Subcutaneous abdominal adipose tissue (tissue), 5 donors: ENCODE data around the gene PRC1.

Experiments used
- H3K27ac ChIP-seq: one replicate; pipeline ENCODE4 v1.7.0; 2013; ENCODE audit warnings: low read depth, mild to moderate bottlenecking, inconsistent platforms, low read length, moderate library complexity
- H3K27me3 ChIP-seq, 5 donors: one replicate each; pipeline ENCODE4 v1.7.0; 2013; ENCODE audit warnings: low read length in 5 of 5, inconsistent platforms in 1 of 5; ENCODE audit not compliant: control insufficient read depth in 5 of 5, insufficient read depth in 4 of 5
- H3K36me3 ChIP-seq, 5 donors: one replicate each; pipeline ENCODE4 v1.7.0; 2013; ENCODE audit warnings: low read length in 5 of 5; ENCODE audit not compliant: control insufficient read depth in 5 of 5, insufficient read depth in 5 of 5
- H3K4me1 ChIP-seq, 5 donors: one replicate each; pipeline ENCODE4 v1.7.0; 2013; ENCODE audit warnings: low read length in 5 of 5, mild to moderate bottlenecking in 3 of 5, moderate library complexity in 1 of 5; ENCODE audit not compliant: control insufficient read depth in 5 of 5, insufficient read depth in 5 of 5
- H3K4me3 ChIP-seq, 5 donors: one replicate each; pipeline ENCODE4 v1.7.0; 2013; ENCODE audit warnings: low read length in 5 of 5, low read depth in 1 of 5
- H3K9ac ChIP-seq, 5 donors: one replicate each; pipeline ENCODE4 v1.7.0; 2013; ENCODE audit warnings: low read length in 5 of 5, mild to moderate bottlenecking in 4 of 5, moderate library complexity in 3 of 5
- H3K9me3 ChIP-seq, 5 donors: one replicate each; pipeline ENCODE4 v1.7.0; 2013; ENCODE audit warnings: low read length in 5 of 5; ENCODE audit not compliant: control insufficient read depth in 5 of 5
- donor health status: healthy.
- donor health status: healthy.
- donor health status: healthy.
- donor health status: healthy.
- donor health status: healthy.

Gene PRC1

DNA sequence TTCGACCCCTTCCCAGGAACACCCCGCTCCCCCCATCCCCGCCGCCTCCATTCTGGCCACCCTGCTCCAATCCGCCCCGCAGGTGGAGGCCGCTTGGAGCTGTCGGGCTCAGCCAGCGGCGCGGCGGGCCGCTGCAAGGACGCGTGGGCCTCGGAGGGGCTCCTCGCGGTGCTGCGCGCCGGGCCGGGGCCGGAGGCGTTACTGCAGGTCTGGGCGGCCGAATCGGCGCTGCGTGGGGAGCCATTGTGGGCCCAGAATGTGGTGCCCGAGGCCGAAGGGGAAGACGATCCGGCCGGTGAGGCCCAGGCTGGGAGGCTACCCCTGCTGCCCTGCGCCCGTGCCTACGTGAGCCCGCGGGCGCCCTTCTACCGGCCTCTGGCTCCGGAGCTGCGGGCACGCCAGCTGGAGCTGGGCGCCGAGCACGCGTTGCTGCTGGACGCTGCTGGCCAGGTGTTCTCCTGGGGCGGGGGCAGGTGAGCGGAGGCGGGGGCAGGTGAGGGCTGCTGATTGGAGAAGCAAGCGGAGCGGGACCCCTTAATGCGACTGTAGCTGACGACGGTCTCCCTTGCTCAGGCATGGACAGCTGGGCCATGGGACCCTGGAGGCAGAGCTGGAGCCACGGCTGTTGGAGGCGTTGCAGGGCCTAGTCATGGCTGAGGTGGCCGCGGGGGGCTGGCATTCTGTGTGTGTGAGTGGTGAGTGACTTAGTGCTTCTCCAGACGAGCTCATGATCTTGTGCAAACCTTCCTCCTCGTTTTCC, 37.1 kb downstream of the PRC1 start:
- Histone ChIP-seq H3K36me3 (peaks cover 0 to 42% (median 36%) of the 10 kb centered on the region in 5 donors), H3K4me3 (peak overlapping the region in 4 of 5 donors; percentile 69 to 79 (median 72)), H3K27me3 (no peaks in the 10 kb centered on the region), H3K9me3 (no peaks in the 10 kb centered on the region), H3K27ac (no peak overlapping the region), H3K9ac (peak overlapping the region in 4 of 5 donors; percentile 67 to 84 (median 71)), H3K4me1 (peaks cover 0 to 47% (median 42%) of the 10 kb centered on the region in 5 donors)

DNA sequence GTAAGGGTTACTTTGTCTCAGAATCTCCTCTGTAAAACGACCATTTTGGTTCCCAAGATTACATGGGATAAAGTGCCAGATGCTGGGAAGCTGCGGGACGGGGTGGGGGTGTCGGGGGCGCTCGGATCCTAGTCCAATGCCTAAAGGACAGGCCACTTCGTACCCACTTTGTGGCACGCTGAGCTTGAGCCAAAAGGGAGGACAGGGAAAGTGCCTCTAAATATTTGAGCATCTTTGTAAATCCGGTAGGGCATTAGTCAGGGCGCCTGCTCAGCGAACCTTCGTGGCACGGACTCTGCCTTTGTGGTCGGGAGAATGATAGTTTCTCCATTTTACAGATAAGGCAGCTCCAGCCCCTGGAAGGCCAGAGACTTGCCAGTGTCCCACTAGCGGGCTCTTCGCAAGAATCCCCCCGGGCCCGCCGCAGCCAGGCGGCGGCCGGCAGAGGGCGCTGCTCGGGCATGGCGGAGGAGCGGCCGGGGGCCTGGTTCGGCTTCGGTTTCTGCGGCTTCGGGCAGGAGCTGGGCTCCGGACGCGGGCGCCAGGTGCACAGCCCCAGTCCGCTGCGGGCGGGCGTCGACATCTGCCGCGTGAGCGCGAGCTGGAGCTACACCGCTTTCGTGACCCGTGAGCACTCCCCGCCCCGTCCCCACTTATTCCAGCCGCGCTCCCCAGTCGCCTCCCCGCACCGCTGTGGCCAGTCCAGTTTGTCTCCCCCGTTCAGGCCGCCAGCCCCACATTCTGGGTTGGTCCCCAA, 37.9 kb downstream of the PRC1 start:
- H3K27me3 ChIP-seq = no peaks in the 10 kb centered on the region
- peak overlapping the region in 4 of 5 donors; percentile 37 to 84 (median 70) for H3K9ac ChIP-seq
- no peak overlapping the region for H3K27ac ChIP-seq
- no peaks in the 10 kb centered on the region for H3K9me3 ChIP-seq
- peaks cover 0 to 42% (median 36%) of the 10 kb centered on the region in 5 donors for H3K36me3 ChIP-seq
- H3K4me3 ChIP-seq = peak overlapping the region in 4 of 5 donors; percentile 69 to 79 (median 72)
- peaks cover 0 to 47% (median 42%) of the 10 kb centered on the region in 5 donors for H3K4me1 ChIP-seq

GRCh38 chr15:90955624-90956273, 38.6 kb downstream of the PRC1 start:
- H3K4me3 ChIP-seq = peak overlapping the region in 1 of 5 donors; percentile 85
- H3K9ac ChIP-seq = peak overlapping the region in 2 of 5 donors; percentile 88 to 93
- H3K9me3 ChIP-seq = no peaks in the 10 kb centered on the region
- peaks cover 0 to 43% (median 38%) of the 10 kb centered on the region in 5 donors for H3K4me1 ChIP-seq
- H3K27me3 ChIP-seq = no peaks in the 10 kb centered on the region
- peaks cover 0 to 42% (median 36%) of the 10 kb centered on the region in 5 donors for H3K36me3 ChIP-seq
- H3K27ac ChIP-seq = no peak overlapping the region

- Histone ChIP-seq H3K4me1 (peaks cover 0 to 36% (median 31%) of the 10 kb centered on the region in 5 donors), H3K9ac (peak within 1 kb of the TSS; percentile 26 to 93 (median 85)), H3K9me3 (no peaks in the 10 kb centered on the region), H3K4me3 (peak within 1 kb of the TSS; percentile 26 to 85 (median 82)), H3K27ac (peak within 1 kb of the TSS; percentile 91), H3K36me3 (peaks cover 0 to 42% (median 38%) of the 10 kb centered on the region in 5 donors), H3K27me3 (no peaks in the 10 kb centered on the region)
Measured at GRCh38 chr15:90954712-90955623, 39.4 kb downstream of the PRC1 start, which contains the start of gene RCCD1. Gene RCCD1, plus strand, starts transcription at chr15:90954884. Its CDS starts 1,851 bp downstream, at chr15:90956735.

DNA sequence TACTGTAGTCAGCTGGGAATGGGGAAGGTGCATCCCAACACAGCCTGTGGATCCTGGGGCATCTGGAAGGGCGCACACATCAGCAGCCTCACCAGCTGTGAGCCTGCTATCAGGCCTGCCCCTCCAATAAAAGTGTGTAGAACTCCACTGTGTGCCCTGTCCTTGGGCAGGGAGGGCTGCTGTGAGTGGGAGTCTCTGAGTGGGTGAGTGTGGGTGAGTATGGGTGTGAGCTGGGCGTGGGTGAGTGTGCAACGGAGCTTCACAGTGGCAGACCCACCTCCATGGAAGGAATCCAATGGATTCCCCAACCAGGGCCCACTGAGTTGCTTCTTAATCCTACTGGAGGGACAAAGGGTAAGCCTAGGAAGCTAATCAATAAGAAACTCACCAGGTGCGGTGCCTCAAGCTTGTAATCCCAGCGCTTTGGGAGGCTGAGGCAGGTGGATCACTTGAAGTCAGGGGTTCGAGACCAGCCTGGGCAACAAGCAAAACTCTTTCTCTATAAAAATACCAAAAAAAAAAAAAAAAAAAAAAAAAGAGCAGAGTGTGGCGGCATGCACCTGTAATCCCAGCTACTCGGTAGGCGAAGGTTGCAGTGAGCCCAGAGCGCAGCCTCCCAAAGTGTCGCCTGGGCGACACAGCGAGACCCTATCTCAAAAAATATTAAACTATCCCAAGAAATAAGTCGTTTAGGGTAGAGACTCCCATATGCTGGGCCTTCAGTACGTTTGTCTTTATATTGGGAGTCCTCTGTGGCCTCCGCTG, 40.2 kb downstream of the PRC1 start:
- Histone ChIP-seq H3K4me1 (peaks cover 0 to 33% (median 28%) of the 10 kb centered on the region in 5 donors), H3K9ac (peak overlapping the region in 1 of 5 donors; percentile 85), H3K9me3 (no peaks in the 10 kb centered on the region), H3K27me3 (no peaks in the 10 kb centered on the region), H3K4me3 (peak overlapping the region in 2 of 5 donors; percentile 74 to 85), H3K27ac (peak overlapping the region; percentile 91), H3K36me3 (peaks cover 0 to 48% (median 44%) of the 10 kb centered on the region in 5 donors)

- no peaks in the 10 kb centered on the region for H3K9me3 ChIP-seq
- peaks cover 0 to 33% (median 28%) of the 10 kb centered on the region in 5 donors for H3K4me1 ChIP-seq
- H3K4me3 ChIP-seq = no peak overlapping the region
- H3K36me3 ChIP-seq = peaks cover 0 to 57% (median 51%) of the 10 kb centered on the region in 5 donors
- no peak overlapping the region for H3K9ac ChIP-seq
- H3K27ac ChIP-seq = no peak overlapping the region
- H3K27me3 ChIP-seq = no peaks in the 10 kb centered on the region
Measured at GRCh38 chr15:90952901-90953677, 41.2 kb downstream of the PRC1 start.

GRCh38 chr15:90950676-90951075, 43.7 kb downstream of the PRC1 start:
- Histone ChIP-seq H3K36me3 (peaks cover 0 to 78% (median 72%) of the 10 kb centered on the region in 5 donors), H3K4me3 (no peak overlapping the region), H3K27ac (no peak overlapping the region), H3K4me1 (peaks cover 0 to 11% (median 9%) of the 10 kb centered on the region in 5 donors), H3K9me3 (no peaks in the 10 kb centered on the region), H3K27me3 (no peaks in the 10 kb centered on the region), H3K9ac (no peak overlapping the region)

DNA sequence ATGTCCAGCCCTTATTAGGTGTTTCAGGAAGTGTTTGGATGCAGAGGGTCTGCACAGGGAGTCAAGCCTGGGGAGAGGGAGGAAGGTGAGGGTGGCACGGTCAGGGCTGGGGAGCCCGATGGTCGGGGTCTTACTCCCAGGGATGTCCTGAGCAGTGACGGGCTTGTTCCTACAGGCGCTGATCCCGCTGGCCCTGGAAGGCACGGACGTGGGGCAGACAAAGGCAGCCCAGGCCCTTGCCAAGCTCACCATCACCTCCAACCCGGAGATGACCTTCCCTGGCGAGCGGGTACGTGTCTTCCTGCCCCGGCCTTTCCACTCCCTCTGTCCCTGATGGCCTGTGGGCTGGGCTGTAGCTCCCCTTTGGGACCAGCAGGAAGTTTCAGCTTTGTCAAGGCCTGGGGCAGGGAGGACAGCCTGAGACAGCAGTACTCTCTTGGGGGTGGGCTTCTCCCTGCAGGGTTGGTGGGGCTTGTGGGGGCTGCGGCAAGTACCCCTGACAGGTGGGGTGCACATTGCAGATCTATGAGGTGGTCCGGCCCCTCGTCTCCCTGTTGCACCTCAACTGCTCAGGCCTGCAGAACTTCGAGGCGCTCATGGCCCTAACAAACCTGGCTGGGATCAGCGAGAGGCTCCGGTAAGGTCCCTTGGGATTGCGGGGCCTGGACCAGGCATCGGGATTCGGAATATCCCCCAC, 44.2 kb downstream of the PRC1 start:
- H3K27me3 ChIP-seq = no peaks in the 10 kb centered on the region
- H3K27ac ChIP-seq = no peak overlapping the region
- H3K4me1 ChIP-seq = peaks cover 0 to 6% (median 4%) of the 10 kb centered on the region in 5 donors
- H3K36me3 ChIP-seq = peaks cover 0 to 80% (median 75%) of the 10 kb centered on the region in 5 donors
- no peak overlapping the region for H3K4me3 ChIP-seq
- H3K9me3 ChIP-seq = no peaks in the 10 kb centered on the region
- no peak overlapping the region for H3K9ac ChIP-seq
